Renal pelvis (tissue), 4 donors: ENCODE data around the gene HECTD4. TPM values are rescaled to one million over a fixed set of nuclear protein-coding genes. Genes with fewer than 3 reads are reported as not detected.
"Not testable (repeated sequence)": the region's sequence is repeated elsewhere in the genome, so short reads cannot be mapped to it uniquely, and the experiment has no call there.

Source experiments
- DNase-seq: peaks from one replicate; pipeline ENCODE4 v3.0.0-alpha.2; 2013
- polyA plus RNA-seq, 3 donors: library from polyadenylated mRNA; unstranded; fragments of 120-200 nt; gene quantifications; one replicate each; pipeline ENCODE4 v1.2.1, GENCODE V29; 2013; ENCODE audit not compliant: insufficient read length in 3 of 3

HECTD4 gene
- polyA plus RNA-seq, 3 donors: 39.4 to 66.7 (median 63.8) TPM

GRCh38 chr12:112275207-112275606 is 107.0 kb downstream of the HECTD4 start:
- DNase-seq: no peak

GRCh38 chr12:112270673-112271072 is 111.6 kb downstream of the HECTD4 start:
- no peak for DNase-seq

GRCh38 chr12:112266473-112266872 is 115.8 kb downstream of the HECTD4 start:
- no peak for DNase-seq

GRCh38 chr12:112261559-112261958 is 120.7 kb downstream of the HECTD4 start:
- no peak for DNase-seq

- DNase-seq: no peak
Measured at GRCh38 chr12:112258926-112259325, 123.3 kb downstream of the HECTD4 start.

GRCh38 chr12:112256780-112257179 is 125.5 kb downstream of the HECTD4 start:
- no peak for DNase-seq

- DNase-seq: no peak
Measured at GRCh38 chr12:112252184-112252583, 130.0 kb downstream of the HECTD4 start.

GRCh38 chr12:112244902-112245301 is 137.3 kb downstream of the HECTD4 start:
- DNase-seq: not testable (repeated sequence)

GRCh38 chr12:112243255-112244110 is 138.7 kb downstream of the HECTD4 start:
- peak; percentile 40 for DNase-seq

- no peak for DNase-seq
Measured at GRCh38 chr12:112241176-112241575, 141.1 kb downstream of the HECTD4 start.

GRCh38 chr12:112239881-112240280 is 142.3 kb downstream of the HECTD4 start:
- DNase-seq: no peak

- DNase-seq: no peak
Measured at GRCh38 chr12:112239020-112239419, 143.2 kb downstream of the HECTD4 start.

GRCh38 chr12:112238441-112238840 is 143.8 kb downstream of the HECTD4 start:
- no peak for DNase-seq

GRCh38 chr12:112236786-112237185 is 145.4 kb downstream of the HECTD4 start:
- DNase-seq: no peak

GRCh38 chr12:112236386-112236785 is 145.8 kb downstream of the HECTD4 start:
- DNase-seq: no peak

- no peak for DNase-seq
Measured at GRCh38 chr12:112234303-112234702, 147.9 kb downstream of the HECTD4 start.

GRCh38 chr12:112233242-112233641 is 149.0 kb downstream of the HECTD4 start:
- DNase-seq: no peak

- DNase-seq: no peak
Measured at GRCh38 chr12:112230136-112230535, 152.1 kb downstream of the HECTD4 start.

- DNase-seq: no peak
Measured at GRCh38 chr12:112226768-112227167, 155.5 kb downstream of the HECTD4 start.

- DNase-seq: not testable (repeated sequence)
Measured at GRCh38 chr12:112220628-112221027, 161.6 kb downstream of the HECTD4 start.

- no peak for DNase-seq
Measured at GRCh38 chr12:112219195-112219594, 163.0 kb downstream of the HECTD4 start.

GRCh38 chr12:112218150-112218549 is 164.1 kb downstream of the HECTD4 start:
- no peak for DNase-seq

- no peak for DNase-seq
Measured at GRCh38 chr12:112217647-112218046, 164.6 kb downstream of the HECTD4 start.

GRCh38 chr12:112216223-112216622 is 166.0 kb downstream of the HECTD4 start:
- no peak for DNase-seq
